ENCODE data around the gene ZDHHC4.
"Not testable (repeated sequence)": the region's sequence is repeated elsewhere in the genome, so short reads cannot be mapped to it uniquely, and the experiment has no call there.

Gene ZDHHC4

GRCh38 chr7:6562106-6562505 is 15.1 kb upstream of the ZDHHC4 start:
- no peak for DNase-seq (ENCODE audit: low read depth in 2 of 2)

- no peak for DNase-seq (ENCODE audit: low read depth in 2 of 2)
These were observed 13.1 kb upstream of the ZDHHC4 start for GRCh38 chr7:6563936-6564770.

GRCh38 chr7:6565655-6566054 is 11.6 kb upstream of the ZDHHC4 start:
- DNase-seq (ENCODE audit: low read depth in 2 of 2), result no peak

- no peak for DNase-seq (ENCODE audit: low read depth in 2 of 2)
These were observed 9.4 kb upstream of the ZDHHC4 start for GRCh38 chr7:6567886-6568285.

- DNase-seq (ENCODE audit: low read depth in 2 of 2), result no peak
These were observed 6.0 kb upstream of the ZDHHC4 start for GRCh38 chr7:6571160-6571779.

- DNase-seq (ENCODE audit: low read depth in 2 of 2), result no peak
These were observed 1.8 kb upstream of the ZDHHC4 start for GRCh38 chr7:6575281-6576023.

GRCh38 chr7:6576024-6576866 is 1.0 kb upstream of the ZDHHC4 start:
- no peak for DNase-seq (ENCODE audit: low read depth in 2 of 2)

GRCh38 chr7:6576867-6577368 is 336 bp upstream of the ZDHHC4 start:
- DNase-seq (ENCODE audit: low read depth in 2 of 2), result not testable (repeated sequence)

GRCh38 chr7:6578114-6579084 is 1.1 kb downstream of the ZDHHC4 start:
- DNase-seq (ENCODE audit: low read depth in 2 of 2), result no peak

- DNase-seq (ENCODE audit: low read depth in 2 of 2), result no peak
These were observed 2.2 kb downstream of the ZDHHC4 start for GRCh38 chr7:6579446-6579845.

- not testable (repeated sequence) for DNase-seq (ENCODE audit: low read depth in 2 of 2)
These were observed 8.6 kb downstream of the ZDHHC4 start for GRCh38 chr7:6585746-6586432.

GRCh38 chr7:6588566-6588965 is 11.3 kb downstream of the ZDHHC4 start:
- DNase-seq (ENCODE audit: low read depth in 2 of 2), result no peak

- DNase-seq (ENCODE audit: low read depth in 2 of 2), result no peak
These were observed 12.0 kb downstream of the ZDHHC4 start for GRCh38 chr7:6589151-6589828.

- peak; percentile 61 to 70 for DNase-seq (ENCODE audit: low read depth in 2 of 2)
These were observed 12.8 kb downstream of the ZDHHC4 start, which contains the start of gene INTS15 for GRCh38 chr7:6589829-6590644. INTS15 (plus strand) TSS chr7:6590021; CDS start chr7:6590284, 263 bp downstream.

- DNase-seq (ENCODE audit: low read depth in 2 of 2), result no peak
These were observed 13.4 kb downstream of the ZDHHC4 start for GRCh38 chr7:6590645-6591110.

GRCh38 chr7:6600093-6600492 is 22.8 kb downstream of the ZDHHC4 start:
- no peak for DNase-seq (ENCODE audit: low read depth in 2 of 2)

- no peak for DNase-seq (ENCODE audit: low read depth in 2 of 2)
These were observed 27.2 kb downstream of the ZDHHC4 start for GRCh38 chr7:6604458-6604857.

Data from stimulated activated CD4-positive, alpha-beta T cell treated with anti-CD3 and anti-CD28 coated beads, Interleukin-12 subunit alpha, Interleukin-12 subunit beta, amount 100 ng/mL, for 24 hours (primary cell).